GM12801 (cell line): Measurements from ENCODE around the gene CBX8.

Experiments
- CTCF ChIP-seq: IDR thresholded peaks from one replicate; pipeline ENCODE4 v1.5.1; 2011; ENCODE audit warnings: control low read depth; ENCODE audit not compliant: insufficient read length; ENCODE audit errors: extremely low read depth

The CBX8 gene

GRCh38 chr17:79777894-79778503 is 18.9 kb downstream of the CBX8 start, which contains the start of gene CBX2:
Gene CBX2 (plus strand): TSS chr17:79778148. CDS start chr17:79778236, 88 bp downstream.
- TF ChIP-seq CTCF: no peak

DNA sequence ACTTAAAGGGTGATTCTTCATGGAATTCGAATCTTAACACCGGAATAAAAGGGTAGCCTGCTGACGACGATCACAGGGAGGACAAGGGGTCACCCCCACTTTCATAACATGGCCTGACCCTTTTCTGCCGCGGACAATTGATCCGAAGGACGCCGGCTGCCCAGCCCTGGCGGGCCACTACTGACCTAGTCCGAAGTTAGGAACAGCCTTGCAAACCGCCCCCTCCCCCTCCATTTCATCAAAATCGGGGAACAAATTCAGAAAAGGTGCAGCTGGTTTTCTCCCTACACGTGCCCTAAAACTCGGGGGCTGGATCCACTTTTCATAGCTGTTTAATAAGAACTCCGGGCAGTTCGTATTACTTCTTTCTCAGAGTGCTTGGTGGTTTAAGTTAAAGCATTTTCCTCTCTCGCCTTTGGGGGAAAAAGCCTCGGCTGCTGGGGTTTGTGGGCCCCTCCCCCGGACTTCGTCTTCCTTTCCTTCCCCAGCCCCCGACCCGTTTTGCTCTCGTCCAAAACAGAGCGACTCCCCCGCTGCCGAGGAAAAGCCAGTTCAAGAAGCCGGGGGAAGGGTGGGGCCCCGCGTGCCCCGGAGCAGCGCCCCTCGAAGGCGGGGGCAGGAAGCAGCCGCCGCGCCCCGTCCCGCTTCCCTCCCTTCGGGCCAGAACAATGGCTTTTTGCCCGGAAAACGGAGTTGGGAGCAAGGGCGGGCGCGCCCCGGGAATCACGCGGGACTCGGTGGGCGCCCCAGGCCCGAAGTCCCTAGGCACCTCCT is 19.6 kb downstream of the CBX8 start:
- no peak for TF ChIP-seq CTCF

DNA sequence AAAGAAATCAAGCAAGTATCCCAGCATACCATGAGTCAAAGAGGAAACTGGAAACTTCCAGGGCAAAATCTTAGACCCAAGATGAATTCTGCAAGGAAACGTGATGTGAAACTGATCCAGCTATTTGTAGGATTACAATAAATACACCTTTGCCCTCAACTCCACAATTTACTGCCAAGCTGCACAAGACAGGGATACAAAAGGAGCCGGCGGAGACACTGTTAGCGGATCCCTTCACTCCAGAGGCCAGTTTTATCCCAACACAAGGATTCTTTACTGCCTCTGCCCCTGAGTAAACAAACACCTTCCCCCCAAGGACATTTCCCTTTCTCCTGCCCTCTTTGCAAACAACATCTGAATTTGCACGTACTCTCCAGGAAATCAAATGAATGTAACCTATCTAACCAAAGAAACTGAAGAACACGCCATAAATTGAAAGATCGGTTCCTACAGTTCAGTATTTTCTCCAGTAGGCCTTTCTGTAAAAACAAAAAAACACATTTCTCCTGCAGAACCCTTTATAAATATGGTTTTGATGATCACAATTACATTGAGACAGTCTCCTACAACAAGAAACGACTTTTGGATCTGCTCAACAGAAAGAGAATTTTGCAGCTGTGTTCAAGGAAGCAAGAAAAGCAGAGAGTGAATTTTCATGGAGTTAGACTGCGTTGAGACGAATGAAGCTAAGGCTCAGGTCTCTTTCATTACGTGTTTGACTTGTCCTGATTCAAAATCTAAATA is 20.3 kb downstream of the CBX8 start:
- no peak for TF ChIP-seq CTCF

DNA sequence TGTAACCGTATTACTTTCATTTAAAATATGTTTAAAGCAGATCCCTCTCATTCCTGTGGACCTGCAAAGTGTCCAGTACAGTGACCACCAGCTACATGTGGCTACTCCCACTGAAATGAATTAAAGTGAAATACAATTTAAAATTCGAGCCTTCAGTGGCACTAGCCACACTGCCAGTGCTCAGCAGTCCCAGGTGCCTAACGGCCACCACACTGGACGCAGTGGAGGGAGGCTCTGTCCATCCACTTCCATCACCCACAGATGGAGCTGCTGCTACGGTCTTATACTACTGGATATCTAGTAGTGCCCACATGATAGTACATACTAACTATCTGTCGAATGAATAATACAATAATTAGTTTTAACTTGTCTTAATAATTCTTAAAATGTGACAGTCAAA is 21.2 kb downstream of the CBX8 start:
- no peak for TF ChIP-seq CTCF

GRCh38 chr17:79774561-79774975 is 22.3 kb downstream of the CBX8 start:
- no peak for TF ChIP-seq CTCF

DNA sequence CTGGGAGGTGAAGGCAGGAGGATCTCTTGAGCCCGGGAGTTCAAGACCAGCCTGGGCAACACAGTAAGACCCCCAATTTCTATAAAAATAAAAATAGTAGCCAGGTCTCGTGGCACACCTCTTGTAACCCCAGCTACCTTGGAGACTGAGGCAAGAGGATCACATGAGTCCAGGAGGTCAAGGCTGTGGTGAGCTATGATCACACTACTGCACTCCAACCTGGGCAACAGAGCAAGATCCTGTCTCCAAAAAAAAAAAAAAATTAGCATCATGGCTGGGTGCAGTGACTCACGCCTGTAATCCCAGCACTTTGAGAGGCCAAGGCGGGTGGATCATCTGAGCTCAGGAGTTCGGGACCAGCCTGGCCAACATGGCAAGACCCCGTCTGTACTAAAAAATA is 25.6 kb downstream of the CBX8 start:
- TF ChIP-seq CTCF: no peak
